DMS79 treated with DMSO at 0.1 percent for 48 hours (cell line): ENCODE results near the gene CAPZA1.
A peak's percentile ranks its signal among the peaks of the same experiment; 100 is the strongest.

Experiments used
- DNase-seq: peaks from one replicate; lab custom pipeline; 2025; lab: John Stamatoyannopoulos, UW

Gene CAPZA1

DNA sequence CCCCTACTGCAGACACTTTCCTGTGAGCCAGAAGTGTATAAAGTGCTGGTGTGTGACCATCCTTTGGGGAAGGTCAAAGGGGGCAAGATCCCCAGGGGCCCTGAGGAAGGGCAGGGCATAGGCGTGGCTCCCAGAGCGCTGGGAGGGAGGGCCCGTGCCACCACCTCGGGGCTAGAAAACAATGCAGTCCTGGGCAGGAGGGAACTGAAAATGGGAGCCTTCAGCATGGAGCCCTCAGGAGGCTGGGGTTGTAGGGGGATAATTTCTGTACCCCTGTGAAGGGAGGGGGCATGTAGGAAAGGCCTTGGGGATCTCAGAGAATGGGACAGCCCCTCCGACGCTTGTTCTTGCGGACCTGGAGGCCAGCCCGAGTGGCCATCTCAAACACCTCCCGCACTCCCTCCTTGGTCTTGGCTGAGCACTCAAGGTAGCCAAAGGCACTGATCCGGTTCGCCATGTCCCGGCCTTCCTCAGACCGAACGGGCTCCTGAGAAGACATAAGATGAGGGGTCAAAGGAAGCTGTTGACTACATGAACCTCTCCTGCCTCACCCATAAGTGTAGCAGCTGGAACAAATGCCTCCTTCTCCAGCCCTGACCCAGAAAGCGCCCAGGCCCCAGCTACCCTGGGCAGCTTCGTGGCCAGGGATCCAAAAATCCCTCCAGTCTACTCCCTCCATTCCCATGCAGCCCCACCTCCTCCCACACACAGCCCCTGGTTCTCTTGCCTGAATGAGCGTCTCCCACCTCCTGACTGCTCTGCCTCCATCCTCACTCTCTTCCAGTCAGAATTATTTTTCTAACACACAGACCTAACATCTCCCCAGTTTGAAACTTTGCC lies 81.8 kb downstream of the CAPZA1 start:
- no peak for DNase-seq

- no peak for DNase-seq
Measured at GRCh38 chr1:112702067-112702395, 82.4 kb downstream of the CAPZA1 start.

GRCh38 chr1:112702420-112703261 lies 83.0 kb downstream of the CAPZA1 start:
- DNase-seq = no peak

DNA sequence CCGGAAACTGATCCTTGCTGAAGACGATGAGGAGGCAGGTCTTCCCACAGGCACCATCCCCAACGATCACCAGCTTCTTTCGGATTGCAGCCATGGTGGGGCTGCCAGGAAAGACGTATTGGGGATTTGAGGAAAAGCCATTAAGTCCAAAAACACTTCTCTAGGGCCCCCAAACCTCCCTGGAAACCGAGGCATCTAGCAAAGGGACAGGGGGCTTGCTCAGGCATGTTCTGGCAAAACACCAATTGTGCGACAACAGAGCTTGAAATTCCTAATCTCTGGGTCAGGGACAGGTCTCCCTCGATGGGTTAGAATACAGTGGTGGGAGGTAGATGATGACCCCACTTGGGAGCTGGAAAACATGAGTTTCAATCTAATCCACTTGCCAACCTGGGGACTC lies 84.1 kb downstream of the CAPZA1 start:
- no peak for DNase-seq

GRCh38 chr1:112704391-112704933 lies 84.8 kb downstream of the CAPZA1 start:
- no peak for DNase-seq

GRCh38 chr1:112704934-112705627 lies 85.4 kb downstream of the CAPZA1 start:
- DNase-seq = peak; percentile 90

GRCh38 chr1:112706505-112707220 lies 87.0 kb downstream of the CAPZA1 start, which contains the start of gene RHOC:
RHOC (minus strand) TSS chr1:112707127; CDS start chr1:112703799, 3,328 bp downstream.
- peak; percentile 57 for DNase-seq

DNA sequence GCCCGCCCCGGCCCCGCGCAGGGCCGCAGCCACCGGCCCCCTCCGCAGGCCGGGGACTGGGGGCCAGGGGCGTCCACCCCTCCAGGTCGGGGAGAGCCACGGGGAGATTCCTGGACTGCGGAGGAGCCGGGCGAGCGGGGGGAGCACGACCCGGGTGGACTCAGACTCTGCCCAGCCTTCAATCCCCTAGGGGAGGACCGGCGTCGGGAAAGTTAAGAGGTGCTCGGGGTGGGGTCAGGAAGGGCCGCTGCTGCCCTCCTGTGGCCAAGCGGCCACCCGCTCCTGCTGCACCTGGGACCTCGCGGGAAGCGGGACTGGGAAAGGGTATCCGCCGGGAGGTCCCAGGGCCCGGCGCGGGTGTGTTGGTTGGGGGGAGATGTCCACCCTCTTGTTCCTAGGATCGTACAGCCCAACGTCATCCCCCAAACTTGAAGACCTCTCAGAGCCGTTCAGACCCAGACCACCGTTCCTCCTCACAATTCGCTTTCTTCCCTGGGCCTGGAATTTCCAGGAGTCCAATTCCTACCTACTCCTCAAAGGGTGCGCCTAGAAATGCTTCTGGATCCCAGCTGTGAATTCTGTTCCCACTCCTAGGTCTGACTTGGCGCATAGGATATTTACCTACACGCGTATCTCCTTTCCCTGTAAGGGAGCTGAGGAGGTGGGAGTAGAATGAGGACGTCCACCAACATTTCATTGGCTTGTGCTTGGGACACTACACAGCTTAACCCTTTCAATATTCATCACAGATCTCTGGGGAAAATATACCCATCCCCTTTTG lies 87.8 kb downstream of the CAPZA1 start:
- DNase-seq = peak; percentile 74

GRCh38 chr1:112708002-112708448 lies 88.4 kb downstream of the CAPZA1 start:
- no peak for DNase-seq

- DNase-seq = no peak
Measured at GRCh38 chr1:112708489-112708888, 88.9 kb downstream of the CAPZA1 start.

DNA sequence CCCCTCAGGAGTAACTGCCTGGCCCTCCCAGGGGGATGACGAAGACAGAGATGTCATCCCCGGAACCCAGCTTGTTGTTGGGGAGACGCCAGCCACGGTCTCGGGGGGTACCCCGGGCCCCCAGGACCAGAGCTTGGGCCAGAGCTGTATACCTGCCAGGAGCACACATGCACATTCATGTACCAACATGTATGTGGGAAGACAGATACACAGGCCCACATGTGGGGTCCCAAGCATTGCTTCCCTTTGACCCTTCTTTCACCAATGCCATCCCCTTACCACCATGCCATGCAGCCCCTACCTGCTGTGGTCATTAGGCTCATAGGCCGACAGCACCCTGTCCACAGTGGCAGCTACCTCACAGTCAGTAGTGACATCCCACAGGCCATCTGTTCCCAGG lies 90.5 kb downstream of the CAPZA1 start:
- DNase-seq = no peak

GRCh38 chr1:112710586-112710985 lies 91.0 kb downstream of the CAPZA1 start:
- DNase-seq = no peak

DNA sequence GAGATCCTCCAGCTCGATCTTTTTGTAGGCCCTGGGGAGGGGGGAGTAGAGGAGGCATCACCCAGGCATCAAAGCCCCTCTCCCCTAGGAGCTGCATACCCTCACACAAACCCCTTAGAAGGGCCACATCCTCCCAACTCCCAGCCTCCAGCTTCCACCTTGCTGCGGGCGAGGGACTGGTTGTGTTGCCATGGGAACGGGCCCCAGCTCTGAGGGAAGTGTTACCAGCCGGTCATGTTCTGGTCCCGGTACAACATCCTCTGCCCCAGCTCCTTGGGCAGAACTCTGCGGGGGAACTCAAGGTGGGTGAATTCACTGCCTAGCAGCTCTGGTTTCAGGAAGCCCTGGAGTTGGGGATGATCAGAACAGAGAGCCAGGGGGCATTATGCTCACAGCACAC lies 91.4 kb downstream of the CAPZA1 start:
- no peak for DNase-seq

- DNase-seq = no peak
Measured at GRCh38 chr1:112711670-112712069, 92.0 kb downstream of the CAPZA1 start.

DNA sequence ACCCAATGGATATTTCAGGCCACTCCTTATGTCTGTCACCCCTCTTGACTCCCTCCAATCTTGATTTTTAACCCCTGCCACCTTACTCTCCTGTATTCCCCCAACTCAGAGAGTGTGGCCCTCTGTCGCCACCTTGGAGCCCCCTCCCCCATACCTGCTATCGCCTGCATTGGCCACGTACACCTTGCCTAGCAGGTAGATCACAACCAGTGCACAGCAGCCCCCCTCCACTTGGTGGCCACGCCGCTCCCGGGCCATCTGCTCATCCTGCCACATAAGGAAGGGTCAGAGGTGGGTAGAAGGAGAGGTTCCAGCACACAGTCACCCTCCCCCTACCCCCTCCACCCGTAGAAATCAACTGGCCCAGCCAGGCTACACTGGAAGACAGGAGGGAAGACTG lies 92.6 kb downstream of the CAPZA1 start:
- DNase-seq = no peak

DNA sequence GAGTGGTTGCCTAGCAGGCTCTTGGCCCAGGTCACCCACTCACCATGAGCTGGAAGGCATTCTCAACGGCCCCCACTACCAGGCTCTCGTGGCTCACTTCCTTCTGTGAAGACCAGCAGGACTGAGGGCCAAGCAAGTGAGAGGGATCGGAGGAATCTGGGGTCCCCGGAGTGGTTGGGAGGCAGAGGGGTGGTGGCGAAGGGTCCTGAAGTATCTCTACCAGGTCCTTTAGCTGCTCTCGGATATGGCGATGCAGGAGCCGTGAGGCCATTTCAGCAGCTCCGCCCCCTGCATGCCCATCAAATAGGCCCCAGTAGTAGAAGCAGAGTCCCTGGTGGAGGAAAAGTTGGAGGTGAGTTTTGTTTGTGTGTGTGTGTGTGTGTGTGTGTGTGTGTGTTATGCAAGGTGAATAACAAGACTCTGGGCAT lies 93.1 kb downstream of the CAPZA1 start:
- no peak for DNase-seq

DNA sequence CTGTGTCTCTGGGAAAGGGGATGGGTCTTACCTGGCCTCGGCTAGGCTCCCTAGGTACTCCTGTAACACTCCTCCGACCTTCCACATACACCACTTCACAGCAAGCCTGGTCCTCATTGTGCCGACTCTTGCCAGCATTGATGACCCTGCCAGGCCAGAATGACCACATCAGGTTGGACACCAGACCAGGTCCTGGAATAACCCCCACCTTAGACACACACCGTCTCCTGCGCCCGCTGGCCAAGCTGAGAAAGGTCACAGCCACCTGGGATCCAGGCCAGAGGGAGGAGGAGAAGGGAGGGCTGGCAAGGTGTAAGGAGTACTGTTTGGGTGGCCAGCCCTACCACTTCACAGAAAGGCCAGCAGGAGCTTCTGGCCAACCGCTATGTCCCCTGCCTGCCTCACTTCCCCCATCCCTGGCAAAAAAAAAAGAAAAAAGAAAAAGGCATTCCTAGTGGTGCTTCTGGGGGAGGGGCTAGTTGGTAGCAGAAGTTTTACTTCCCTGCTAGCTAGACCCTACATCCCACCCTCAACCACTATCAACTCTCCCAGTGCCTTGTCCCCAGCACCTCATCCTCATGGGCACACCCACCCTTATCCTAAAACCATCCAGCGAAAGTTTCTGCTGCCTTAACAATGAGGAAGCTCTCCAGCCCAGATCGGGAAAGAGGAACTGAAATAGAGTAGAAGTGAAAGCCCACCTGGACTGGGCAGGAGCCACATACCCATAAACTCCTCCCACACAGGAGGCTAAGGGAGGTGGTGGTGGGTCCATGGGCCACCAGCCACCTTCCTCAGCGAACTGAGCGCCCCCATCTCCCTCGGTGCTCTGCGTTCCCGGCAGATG lies 94.1 kb downstream of the CAPZA1 start:
- DNase-seq = no peak

GRCh38 chr1:112714313-112715263 lies 95.0 kb downstream of the CAPZA1 start:
- no peak for DNase-seq
